Bronchial epithelial cell (primary cell): ENCODE measurements around the gene MAGI2. TPM values are rescaled to one million over a fixed set of nuclear protein-coding genes. Genes with fewer than 3 reads are reported as not detected.

Source experiments
- DNase-seq: peaks from one replicate; pipeline ENCODE4 v3.0.0-alpha.2; 2010; ENCODE audit warnings: low read depth
- FAIRE-seq: peaks from 2 replicates; lab custom pipeline; 2011; peaks lifted over from hg19 to GRCh38; lab: Jason Lieb, UNC
- H3K27me3 ChIP-seq: 2 replicates; pipeline ENCODE4 v1.5.1; 2011; ENCODE audit warnings: low read length; ENCODE audit not compliant: control insufficient read depth, insufficient read depth
- H3K36me3 ChIP-seq: 2 replicates; pipeline ENCODE4 v1.5.1; 2011; ENCODE audit warnings: low read length; ENCODE audit not compliant: control insufficient read depth, insufficient read depth
- H3K4me3 ChIP-seq: 2 replicates; pipeline ENCODE4 v1.5.1; 2011; ENCODE audit warnings: mild to moderate bottlenecking, low read depth, low read length, control low read depth
- CTCF ChIP-seq: IDR thresholded peaks from 2 replicates; pipeline ENCODE4 v1.5.1; 2011; ENCODE audit warnings: mild to moderate bottlenecking, moderate library complexity, low read length, control low read depth, inconsistent platforms; ENCODE audit not compliant: insufficient read depth, severe bottlenecking
- total RNA-seq: library from RNA; depleted of rRNA; stranded (reverse); fragments of >200 nt; gene quantifications from 2 replicates; pipeline ENCODE4 v1.2.1, GENCODE V29; 2014

Gene MAGI2
- total RNA-seq, 1 donor from 2014 or later = 2.6 TPM

- DNase-seq (no peak), FAIRE-seq (no peak)
- H3K27me3 ChIP-seq = no peaks in the 10 kb centered on the region
- no peaks in the 10 kb centered on the region for H3K36me3 ChIP-seq
- TF ChIP-seq CTCF = no peak
- no peak overlapping the region for H3K4me3 ChIP-seq
These were observed 815.1 kb downstream of the MAGI2 start for GRCh38 chr7:78638364-78638763.

GRCh38 chr7:78636727-78637126, 816.7 kb downstream of the MAGI2 start:
- TF ChIP-seq CTCF = no peak

GRCh38 chr7:78635026-78635793, 818.3 kb downstream of the MAGI2 start:
- Histone ChIP-seq H3K4me3 (no peak overlapping the region), H3K27me3 (no peaks in the 10 kb centered on the region), H3K36me3 (no peaks in the 10 kb centered on the region)
- FAIRE-seq = no peak
- TF ChIP-seq CTCF = no peak
- no peak for DNase-seq

More at GRCh38 chr7:78636727-78637126, 816.7 kb downstream of the MAGI2 start:
- DNase-seq = no peak
- Histone ChIP-seq H3K27me3 (no peaks in the 10 kb centered on the region), H3K4me3 (no peak overlapping the region), H3K36me3 (no peaks in the 10 kb centered on the region)
- FAIRE-seq = no peak

- TF ChIP-seq CTCF = no peak
- Histone ChIP-seq H3K4me3 (no peak overlapping the region), H3K36me3 (no peaks in the 10 kb centered on the region), H3K27me3 (no peaks in the 10 kb centered on the region)
- DNase-seq = peak; percentile 48
- no peak for FAIRE-seq
These were observed 819.4 kb downstream of the MAGI2 start for GRCh38 chr7:78634093-78634492.

- no peak for TF ChIP-seq CTCF
- H3K27me3 ChIP-seq = no peaks in the 10 kb centered on the region
- no peak for FAIRE-seq
- no peaks in the 10 kb centered on the region for H3K36me3 ChIP-seq
- no peak overlapping the region for H3K4me3 ChIP-seq
- DNase-seq = peak; percentile 31
These were observed 832.5 kb downstream of the MAGI2 start for GRCh38 chr7:78620920-78621319.

GRCh38 chr7:78616539-78616938, 836.9 kb downstream of the MAGI2 start:
- FAIRE-seq (no peak), DNase-seq (no peak)
- H3K36me3 ChIP-seq = no peaks in the 10 kb centered on the region
- no peaks in the 10 kb centered on the region for H3K27me3 ChIP-seq
- TF ChIP-seq CTCF = no peak
- no peak overlapping the region for H3K4me3 ChIP-seq
